CMK (cell line): ENCODE measurements around the gene FBF1.
A peak's percentile ranks its signal among the peaks of the same experiment; 100 is the strongest.
"Not testable (repeated sequence)": the region's sequence is repeated elsewhere in the genome, so short reads cannot be mapped to it uniquely, and the experiment has no call there.

Experiments
- DNase-seq: peaks from one replicate; pipeline ENCODE4 v3.0.0-alpha.2; 2010; ENCODE audit warnings: low read depth

The FBF1 gene, protein sequence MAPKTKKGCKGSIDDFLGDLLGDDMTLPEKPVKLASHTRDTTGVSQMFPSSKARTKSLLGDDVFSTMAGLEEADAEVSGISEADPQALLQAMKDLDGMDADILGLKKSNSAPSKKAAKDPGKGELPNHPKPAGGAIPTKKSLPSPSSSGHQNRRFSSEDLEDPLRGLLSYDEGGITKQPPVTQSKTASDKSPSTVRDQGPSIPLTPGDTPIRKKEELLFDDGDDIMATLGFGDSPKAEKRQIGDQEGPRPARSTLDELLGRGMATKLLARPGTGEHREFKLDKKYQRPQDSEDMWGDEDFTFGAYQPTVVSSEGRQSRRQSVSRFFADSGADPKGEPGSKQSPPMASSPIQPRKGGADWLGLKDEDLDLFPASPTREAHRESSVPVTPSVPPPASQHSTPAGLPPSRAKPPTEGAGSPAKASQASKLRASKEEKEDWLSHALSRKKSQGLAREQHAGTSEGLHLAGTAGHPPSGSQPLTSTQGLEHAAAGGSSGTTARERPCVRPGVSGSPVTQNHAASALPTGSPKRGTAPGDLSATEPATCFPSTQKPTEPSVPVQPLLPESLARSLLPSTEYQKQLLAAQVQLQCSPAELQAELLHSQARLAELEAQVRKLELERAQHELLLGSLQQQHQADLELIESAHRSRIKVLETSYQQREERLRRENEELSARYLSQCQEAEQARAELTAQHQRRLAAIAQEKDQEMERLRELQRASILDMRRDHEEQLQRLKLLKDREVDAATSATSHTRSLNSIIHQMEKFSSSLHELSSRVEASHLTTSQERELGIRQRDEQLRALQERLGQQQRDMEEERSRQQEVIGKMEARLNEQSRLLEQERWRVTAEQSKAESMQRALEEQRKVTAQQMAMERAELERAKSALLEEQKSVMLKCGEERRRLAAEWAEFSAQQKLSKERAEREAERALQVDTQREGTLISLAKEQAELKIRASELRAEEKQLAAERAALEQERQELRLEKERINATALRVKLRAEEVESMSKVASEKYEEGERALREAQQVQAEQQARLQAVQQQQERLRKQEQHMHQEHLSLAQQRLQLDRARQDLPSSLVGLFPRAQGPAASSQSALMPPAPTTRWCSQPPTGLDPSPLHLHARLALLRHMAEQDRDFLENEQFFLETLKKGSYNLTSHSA

DNA sequence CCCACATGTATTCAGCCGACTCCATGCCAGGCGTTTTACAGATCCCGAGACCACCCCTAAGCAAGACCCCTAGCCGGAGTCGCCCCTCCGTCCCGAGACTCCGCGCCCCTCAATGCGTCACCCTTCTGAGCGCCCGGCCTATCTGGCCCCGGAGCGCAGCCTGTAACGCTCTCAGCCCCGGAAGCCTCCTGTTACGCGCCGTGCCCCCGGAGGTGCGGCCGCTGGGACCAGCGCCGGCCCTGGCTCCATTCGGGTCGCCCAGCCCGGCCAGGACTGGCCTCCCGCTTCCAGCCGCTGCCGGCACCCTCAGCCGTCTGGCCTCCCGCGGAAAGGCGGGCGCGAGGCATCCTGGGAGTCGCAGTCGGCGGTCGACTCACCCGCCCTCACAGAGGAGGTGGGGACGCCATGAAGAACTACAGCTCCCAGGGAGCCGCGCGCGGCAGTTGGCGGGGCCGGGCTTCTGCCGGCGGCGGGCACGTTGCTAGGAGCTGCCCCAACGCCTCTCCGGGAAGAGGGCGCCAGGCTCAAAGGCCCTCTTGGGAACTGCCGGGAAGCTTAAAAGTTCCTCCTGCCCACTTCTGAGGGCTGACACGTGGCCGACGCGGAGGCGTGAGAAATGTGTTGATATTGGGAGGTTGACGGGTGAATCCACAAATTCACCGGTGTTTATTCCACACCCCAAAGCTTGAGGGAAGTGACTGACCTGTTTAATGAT is at the start of gene FBF1:
FBF1 (minus strand) TSS at position 316 of the 715 bp plus-strand sequence. CDS start 2,893 bp downstream, outside the sequence.
- DNase-seq = peak; percentile 75

DNA sequence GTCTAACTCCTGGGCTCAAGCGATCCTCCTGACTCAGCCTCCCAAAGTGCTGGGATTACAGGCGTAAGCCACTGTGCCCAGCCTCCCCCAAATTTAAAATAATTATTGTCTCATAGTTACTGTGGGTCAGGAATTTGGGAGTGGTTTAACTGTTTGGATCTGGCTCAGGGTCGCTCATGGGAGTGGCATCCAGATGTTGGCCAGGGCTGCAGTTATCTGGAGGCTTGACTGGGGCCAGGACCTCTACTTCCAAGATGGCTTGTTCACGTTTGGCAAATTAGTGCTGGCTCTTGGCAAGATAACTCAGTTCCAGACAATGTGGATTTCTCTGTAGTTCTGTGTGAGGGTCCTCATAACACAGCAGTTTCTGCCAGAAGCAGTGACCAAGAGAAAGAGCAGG is 46.2 kb upstream of the FBF1 start:
- DNase-seq = no peak

DNA sequence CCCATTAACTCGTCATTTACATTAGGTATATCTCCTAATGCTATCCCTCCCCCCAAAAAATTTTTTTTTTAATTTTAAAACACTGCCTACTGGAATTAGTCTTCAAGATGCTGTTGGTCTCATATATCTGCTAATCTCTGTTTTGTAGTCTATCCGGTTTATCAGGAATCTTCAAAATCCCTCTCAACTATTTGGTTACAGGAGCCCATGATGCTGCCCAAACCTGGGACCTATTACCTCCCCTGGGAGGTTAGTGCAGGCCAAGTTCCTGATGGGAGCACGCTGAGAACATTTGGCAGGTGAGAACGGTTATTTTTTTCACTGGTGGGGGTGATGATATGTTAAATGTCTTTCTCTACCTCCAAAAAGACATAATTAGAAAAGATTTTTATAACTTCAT is 45.1 kb upstream of the FBF1 start:
- DNase-seq = no peak

DNA sequence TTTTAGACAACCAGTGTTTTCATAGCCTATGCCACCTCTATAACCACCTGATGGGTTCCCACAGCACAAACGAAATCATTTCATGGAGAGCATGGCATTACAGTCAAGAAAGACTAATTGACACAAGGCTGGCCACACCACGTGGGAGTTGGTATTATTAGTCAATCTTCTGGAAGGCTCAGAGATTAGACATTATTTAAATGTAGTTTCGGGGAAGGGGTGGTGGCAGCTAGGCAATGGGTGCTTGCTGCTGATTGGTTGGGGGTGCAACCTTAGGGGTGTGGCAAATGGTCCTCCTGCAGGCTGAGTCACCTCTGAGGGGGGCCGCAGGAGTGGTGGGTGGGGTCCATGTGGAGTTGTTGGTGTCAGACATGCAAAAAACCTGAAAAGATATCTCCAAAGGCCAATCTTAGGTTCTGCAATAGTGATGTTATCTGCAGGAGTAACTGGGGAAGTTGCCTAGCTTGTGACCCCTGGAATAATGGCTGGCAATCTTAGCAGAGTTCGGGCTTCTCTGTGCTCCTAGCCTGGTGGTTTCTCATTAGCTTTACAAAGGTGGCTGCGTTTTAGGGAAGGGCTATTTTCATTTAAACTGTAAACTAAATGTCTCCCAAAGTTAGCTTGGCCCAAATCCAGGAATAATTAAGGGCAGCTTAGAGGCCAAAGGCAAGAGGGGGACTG is 42.8 kb upstream of the FBF1 start:
- no peak for DNase-seq

DNA sequence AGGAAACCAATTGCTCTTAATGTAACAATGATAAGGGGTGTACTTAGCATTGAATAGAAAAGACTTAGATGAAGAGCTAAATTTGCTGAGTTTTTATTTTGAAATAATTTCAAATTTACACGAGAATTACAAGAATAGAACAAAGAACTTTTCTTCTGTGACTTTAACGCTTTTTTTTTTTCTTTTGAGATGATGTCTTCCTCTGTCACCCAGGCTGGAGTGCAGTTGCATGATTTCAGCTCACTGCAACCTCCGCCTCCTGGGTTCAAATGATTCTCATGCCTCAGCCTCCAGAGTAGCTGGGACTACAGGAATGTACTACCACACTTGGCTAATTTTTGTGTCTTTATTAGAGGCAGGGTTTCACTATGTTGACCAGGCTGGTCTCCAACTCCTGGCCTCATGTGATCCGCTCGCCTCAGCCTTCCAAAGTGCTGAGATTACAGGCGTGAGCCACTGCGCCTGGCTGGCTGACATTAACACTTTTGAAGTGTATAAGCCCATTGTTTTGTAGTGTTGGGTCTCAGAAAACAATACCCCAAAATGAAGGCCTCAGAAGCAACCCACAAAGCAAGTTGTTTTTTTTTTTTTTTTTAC is 40.3 kb upstream of the FBF1 start:
- DNase-seq = no peak

DNA sequence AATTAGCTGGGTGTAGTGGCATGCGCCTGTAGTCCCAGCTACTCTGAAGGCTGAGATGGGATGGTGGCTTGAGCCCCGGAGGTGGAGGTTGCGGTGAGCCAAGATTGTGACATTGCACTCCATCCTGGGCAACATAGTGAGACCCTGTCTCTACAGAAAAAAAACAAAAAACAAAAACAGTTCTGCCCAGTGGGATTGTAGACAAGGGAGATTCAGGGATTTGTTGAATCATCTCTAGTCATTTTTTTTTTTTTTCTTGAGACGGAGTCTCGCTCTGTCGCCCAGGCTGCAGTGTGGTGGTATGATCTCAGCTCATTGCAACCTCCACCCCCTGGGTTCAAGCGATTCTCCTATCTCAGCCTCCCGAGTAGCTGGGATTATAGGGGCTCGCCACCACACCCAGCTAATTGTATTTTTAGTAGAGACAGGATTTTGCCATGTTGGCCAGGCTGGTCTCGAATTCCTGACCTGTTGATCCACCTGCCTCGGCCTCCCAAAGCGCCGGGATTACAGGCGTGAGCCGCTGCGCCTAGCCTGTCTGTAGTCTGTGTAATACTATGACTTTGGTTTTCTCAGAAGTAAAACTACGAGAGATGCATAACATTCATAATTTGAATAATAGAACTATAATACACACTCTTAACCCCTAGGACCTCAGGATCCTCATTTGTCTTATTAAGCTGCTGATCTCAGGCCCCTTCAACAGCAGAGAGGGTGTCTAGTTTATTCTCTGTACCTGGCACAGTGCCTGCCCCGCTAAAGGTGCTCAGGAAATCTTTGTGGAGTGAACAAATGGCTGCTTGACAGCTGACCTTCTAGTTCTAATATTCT is 39.6 kb upstream of the FBF1 start:
- no peak for DNase-seq

DNA sequence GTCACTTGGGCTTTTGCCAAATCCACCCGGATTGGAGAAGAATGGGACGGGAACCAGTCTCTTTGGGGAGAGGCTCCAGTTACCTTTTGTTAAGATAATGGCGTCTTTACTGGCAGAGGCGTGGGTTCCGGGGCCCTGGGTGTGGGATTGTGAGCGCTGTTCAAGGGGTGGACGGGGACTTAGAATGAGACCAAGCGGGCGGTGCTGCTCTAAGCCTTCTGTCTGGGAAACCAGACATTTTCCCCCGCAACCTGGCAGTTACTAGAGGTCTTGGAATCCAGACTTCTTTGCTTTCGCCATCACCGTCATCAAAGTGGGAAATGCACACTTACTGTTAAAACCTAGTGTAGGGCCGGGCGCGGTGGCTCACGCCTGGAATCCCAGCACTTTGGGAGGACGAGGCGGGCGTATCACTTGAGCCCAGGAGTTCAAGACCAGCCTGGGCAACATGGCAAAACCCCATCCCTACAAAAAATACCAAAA is 38.9 kb upstream of the FBF1 start:
- no peak for DNase-seq

DNA sequence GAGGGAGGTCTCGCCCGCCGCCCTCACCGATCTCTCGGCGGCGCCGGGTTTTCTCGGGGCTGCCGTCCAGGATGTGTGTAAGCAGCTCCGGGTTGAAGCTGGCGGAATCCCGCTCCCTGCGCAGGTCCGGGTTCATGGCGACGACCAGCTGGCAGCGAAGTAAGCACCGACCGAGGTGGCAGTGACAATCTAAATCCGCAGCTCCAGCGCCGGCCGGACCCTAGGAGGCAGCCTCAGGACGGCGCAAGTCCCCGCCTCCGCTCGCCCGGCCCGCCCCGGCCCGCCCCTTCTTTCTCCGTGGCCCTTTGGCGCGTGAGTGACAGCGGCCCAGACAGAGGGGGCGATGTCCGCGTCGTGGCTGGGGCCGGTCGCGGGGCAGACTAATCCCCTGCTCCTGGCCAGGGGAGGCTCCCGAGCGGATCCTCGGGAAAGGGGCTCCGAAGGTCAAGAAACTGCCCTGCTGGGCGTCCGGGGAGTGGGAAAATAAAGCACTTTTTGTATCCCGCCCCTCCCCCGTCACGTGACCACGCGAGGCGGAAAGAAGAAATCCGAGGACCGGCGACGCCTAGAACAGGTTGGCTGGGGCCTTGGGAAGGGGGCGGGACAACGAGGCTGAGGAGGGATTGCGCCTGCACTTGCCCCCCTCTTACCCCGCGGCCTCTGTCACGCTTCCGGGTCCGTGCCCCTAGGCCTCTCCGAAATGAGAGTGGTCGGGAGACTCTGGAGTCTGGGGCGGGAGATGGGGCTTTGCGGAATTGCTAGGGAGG is 38.3 kb upstream of the FBF1 start, which contains the start of the genes ACOX1 and TEN1:
ACOX1 (minus strand) TSS at position 229 of the 767 bp plus-strand sequence; CDS start at position 136, 93 bp downstream.
TEN1 (plus strand) TSS at position 303 of the 767 bp plus-strand sequence. CDS start 6,953 bp downstream, outside the sequence.
- DNase-seq = peak; percentile 93

DNA sequence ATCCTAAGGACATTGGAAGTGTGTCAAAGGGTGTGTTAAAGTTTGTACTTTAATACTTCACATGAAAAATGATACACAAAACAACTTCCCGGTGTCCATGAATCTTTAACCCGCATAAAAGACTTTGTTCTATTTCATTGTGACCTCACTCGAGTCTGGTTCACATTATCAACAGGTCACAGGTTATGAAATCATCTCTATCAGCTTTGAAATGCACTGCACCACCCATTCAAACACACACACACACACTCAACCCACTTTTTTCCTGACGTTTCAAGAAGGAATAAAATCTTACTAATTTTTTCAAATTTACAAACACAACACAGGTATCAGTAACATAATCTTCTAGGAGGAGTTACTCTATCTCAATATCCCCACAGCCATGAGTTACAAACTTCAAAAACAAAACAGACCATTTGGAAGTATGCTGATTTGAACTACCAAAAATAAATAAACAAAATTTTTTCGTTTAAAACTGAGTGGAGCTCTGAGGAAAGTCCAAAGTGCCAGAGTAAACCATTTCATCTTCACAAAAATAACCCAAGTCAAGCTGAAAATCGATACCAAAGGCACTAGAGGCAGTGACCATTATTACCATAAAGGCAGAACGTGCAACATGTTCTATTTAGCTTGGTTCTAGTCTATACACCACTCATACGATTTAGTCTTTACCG is 35.5 kb upstream of the FBF1 start:
- DNase-seq = no peak

DNA sequence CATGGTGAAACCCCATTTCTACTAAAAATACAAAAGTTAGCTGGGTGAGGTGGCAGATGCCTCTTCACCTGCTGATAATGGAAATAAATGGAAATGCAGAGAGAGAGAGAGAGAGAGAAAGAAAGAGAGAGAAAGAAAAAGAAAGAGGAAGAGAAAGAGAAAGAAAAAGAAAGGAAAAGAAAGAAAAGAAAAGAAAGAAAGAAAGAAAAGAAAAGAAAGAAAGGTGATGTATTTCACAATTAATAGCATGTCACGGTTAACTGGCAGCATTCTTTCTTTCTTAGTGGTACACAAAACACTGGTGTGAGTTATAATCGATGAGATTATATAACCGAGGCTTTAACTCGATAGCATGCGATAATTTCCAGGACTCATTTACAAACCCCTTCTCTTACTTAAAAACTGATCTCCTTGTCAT is 34.9 kb upstream of the FBF1 start:
- no peak for DNase-seq

DNA sequence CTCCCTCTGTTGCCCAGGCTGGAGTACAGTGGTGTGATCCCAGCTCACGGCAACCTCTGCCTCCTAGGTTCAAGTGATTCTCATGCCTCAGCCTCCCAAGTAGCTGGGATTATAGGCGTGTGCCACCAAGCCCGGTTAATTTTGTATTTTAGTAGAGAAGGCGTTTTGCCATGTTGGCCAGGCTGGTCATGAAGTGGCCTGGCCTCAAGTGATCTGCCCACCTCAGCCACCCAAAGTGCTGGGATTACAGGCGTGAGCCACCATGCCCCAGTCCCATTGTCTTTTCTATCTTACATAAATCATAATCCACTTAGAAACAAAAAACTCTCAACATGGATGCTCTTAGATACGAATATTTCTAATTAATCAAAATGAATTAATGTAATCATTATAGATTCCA is 34.3 kb upstream of the FBF1 start:
- not testable (repeated sequence) for DNase-seq

DNA sequence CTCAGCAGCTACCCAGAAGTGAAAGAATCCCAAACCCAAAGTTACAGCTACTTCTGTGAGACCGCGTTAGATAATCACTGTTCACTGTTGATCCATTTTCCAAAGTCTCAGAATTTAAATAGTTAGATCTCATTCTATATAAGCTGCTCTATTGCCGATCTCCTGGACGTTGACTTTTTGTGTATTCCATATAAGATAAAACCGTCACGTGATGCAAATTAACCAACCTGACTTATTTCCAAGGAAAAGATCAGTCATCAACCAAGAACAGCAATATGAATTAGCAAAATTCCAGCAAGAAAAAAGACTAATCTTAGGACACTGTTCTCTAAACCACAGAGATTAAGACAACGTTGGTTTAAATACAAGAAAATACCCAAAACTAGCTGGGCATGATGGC is 29.8 kb upstream of the FBF1 start:
- no peak for DNase-seq

DNA sequence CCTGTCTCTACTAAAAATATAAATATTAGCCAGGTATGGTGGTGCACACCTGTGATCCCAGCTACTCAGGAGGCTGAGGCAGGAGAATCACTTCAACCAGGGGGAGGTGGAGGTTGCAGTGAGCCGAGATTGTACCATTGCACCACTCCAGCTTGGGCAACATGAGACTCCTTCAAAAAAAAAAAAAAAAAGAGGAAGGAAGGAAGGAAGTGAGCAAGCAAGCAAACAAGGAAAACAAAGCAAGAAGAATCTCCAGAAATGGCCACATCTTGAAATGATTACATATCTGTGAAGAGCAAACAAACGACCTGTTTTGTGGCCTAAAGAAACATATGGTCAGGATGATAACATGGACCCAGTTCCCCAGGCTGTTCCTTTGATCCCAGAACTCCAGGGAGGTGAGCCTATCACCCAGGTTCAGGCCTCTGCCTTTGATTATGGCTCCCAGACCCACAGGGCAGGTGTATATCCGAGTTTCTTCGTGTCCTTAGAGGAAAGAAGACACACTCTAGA is 29.2 kb upstream of the FBF1 start:
- peak; percentile 79 for DNase-seq

DNA sequence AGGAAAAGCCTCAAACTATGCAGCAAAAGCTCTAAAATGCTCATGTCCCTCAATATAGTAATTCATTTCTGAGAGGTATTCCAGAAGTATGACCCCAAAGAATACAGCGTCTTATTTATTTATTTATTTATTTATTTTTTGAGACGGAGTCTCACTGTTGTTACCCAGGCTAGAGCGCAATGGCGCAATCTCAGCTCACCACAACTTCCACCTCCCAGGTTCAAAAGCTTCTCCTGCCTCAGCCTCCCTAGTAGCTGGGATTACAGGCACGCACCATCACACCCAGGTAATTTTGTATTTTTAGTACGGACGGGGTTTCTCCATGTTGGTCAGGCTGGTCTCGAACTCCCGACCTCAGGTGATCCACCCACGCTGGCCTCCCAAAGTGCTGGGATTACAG is 28.2 kb upstream of the FBF1 start:
- DNase-seq = not testable (repeated sequence)

DNA sequence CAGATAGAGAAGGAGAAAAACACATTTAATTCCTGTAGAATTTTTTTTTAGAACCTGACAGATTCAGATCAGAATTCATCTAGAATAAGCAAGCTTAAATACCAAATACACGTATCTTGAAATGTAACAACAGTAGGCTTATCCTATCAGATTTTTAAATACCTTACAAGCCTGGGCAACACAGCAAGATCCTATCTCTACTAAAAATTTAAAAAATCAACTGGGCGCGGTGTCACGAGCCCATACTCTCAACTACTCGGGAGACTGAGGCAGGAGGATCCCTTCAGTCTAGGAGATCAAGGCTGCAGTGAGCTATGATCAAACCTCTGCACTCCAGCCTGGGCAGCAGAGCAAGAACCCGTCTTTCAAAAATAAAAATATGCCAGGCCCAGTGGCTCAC is 24.6 kb upstream of the FBF1 start:
- DNase-seq = no peak

DNA sequence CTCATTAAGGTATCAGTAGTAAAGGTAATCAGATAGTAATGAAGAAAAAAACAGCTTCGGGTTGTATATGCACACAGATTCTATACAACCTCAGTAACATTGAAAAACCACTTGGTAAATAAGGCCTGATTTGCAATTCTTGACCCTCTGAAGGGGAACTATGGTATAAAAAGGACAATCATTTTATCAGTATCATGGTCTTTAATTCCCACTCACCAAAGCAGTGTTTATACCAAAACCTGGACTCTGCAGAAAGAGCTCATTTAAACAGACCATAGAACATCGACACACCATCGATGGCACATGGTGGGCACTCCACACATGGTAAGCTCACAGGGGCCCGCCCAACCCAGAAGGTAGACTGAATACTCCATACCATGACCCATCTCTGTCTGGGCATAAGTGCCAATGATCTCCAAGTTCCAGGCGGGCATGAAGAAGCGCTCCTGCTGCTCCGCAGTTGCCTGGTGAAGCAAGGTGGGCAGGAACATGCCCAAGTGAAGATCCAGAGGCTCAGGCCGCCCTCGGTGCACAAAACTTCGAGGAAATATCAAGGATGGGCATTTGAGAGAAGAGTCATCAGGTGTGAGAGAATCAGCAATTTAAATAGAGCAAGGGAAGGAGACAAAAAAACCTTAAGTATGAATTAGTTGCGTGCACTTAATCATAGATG is 19.1 kb upstream of the FBF1 start:
- DNase-seq = no peak
